A204.1 (cell line): ENCODE data around the gene LCAT.

Source experiments
- FAIRE-seq: peaks from 2 replicates; lab custom pipeline; 2012; peaks lifted over from hg19 to GRCh38; lab: Jason Lieb, UNC

LCAT gene

DNA sequence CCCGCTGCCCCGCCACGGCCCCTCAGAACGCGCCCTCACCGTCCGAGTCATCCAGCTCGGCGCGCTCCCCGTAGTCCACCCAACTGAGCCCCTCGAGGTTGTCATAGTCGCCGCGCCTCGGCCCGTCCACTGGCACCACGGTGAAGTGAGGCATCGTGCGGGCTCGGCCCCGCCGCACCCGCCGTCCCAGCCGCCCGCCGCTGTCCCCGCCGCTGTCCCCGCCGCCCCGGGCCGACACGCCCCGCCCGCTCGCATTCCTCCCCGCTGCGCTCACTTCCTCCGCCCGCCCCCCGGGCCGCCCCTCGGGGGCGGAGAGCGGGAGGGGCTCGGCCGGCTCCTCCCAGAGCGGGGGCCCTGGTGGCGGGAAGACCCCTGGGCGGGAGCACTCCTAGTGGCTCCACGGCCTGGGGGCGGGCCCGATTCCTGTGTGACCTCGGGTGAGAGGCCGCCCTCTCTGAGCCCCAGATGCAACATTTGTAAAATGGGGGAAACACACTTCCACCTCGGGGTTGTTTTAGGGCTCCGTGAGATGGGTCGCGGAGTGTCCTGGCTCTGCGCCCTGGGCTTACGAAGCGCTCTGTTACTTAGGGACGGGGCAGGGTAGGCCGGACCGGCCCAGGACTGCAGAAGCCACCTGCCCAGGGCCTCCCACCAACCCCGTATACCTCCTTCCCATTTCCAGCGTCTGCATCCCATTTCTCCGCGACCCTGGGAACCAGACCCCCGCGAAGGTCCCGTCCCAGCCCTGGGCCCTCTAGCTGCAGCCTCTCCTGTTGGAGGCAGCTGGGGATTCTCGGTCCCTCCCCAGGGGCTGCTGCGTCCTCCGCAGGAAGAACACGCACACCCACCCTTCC is 24.7 kb upstream of the LCAT start, which contains the start of gene SLC12A4:
TSS of gene SLC12A4 (minus strand) at position 238 of the 854 bp plus-strand sequence. CDS start at position 154, 84 bp downstream.
- FAIRE-seq: no peak

DNA sequence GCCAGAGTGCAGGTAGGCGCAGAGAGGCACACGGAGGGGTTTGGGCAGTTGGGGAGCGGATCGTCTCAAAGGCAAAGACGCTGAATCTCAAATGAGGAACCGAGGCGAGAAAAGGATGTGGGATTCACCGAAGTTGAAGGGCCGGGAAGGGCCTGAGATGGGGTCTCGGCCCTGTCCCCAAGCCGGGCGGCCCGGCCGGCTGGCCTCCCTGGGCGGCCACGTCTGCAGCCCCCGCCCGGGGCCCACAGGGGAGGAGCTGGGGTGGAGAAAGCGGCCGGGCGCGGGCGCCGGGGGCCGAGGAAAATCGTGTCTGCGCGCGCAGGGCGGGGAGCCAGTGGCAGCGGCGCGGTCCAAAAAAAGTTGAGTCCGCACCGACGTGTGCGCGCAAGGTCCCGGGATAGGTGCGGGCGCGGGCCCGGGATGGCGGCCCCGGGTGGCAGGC is 24.1 kb upstream of the LCAT start:
- no peak for FAIRE-seq

DNA sequence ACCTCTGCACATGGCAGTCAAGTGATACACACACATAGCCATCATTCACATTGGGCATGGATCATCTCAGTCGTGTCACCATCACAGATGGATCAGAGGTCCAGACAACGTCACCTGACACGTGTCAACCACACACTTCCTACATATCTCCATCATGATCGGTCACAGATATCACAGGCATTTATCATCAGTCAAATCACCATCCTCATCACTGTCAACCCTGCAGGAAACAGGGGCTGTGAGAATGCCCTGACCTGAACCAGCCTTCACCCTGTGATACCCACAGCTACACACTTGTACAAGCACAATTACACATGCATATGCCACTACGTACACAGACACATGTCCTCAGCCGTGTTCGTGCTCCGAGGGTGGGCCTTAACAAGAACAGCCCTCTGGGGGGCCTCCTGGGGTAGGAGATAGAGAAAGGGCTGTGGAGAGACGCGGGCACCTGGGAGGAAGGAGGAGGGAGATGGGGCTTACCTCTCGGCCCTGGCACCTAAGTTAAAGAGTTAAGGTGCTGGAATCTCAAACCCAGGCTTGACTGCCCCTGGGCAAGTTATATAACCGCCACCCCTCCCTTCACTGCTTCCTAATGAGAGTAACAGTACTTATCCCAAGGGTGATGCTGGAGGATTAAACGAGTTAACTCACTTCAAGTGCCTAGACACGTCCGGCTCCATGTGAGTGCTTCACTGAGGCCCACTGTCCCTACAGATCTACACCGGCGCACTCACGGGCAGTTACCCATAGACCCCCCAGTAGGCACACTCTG is 23.4 kb upstream of the LCAT start:
- FAIRE-seq: no peak

DNA sequence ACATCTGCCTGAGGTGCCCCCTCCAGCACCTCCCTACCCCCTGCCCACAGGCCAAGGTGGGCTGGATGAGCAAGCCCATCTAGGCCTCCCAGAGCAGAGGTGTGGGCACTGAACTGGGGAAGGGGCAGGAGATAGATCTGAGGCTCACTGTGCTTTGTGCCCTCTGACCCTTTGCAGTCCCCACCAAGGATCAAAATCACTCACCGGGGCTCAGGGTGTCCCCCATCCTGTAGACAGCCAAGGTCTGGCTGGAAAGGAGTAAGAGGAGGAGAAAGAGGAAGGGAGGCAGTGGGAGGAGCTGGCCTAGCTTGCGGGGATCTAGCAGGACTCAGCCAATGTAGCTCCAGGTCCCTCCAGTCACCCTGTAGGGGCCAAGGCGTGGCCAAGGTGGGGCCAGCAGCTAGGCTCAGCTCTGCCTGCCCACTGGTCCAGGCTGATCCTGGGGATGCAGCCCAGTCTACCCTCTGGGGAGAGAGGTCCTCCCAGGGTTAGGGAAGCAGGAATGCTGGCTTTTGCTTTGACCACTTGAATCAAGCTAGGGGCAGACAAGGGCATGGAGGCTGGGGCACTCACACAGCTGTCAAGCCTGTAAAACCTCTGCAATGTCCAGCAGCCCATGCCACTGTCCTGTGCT is 22.7 kb upstream of the LCAT start:
- FAIRE-seq: no peak

DNA sequence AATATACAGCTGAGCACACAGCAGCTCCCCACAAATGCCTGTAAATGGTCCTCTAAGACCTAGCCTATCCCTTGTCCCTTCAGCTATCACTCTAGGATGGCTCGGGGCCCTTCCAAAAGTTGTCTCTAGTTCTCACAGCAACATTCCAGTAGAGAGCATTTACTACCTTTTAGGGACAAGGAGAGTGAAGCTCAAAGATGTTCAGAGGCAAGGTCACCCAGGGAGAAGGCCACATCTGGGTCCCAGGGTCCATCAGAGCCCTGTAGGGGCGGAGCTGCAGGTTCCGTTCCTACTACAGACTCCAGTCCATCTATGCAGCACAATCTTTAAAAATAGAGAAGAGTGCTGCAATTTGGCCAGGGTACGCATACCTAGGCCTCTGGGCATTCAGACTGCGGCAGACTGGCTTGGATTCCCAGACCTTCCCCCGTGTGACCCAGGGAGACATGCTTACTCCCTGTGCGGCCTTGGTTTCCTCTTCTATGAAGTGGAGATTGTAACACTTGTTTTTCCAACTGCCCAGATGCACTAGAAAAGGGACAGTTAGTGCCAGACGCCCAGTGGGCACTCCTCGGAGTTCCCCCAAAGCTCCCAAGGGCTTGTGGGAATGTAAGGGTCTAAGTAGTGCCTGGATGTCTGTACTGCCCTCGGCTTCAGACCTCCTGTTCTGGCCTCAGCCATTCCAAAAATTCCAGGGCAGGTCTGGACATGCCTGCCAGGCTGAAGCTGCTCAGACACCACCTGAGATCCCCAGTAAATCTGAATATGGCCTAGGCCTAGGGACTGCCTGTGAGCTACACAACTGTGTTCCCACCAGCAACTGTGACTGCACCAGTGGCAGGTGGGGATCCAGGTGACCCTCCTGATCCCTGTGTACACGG is 22.0 kb upstream of the LCAT start:
- no peak for FAIRE-seq

DNA sequence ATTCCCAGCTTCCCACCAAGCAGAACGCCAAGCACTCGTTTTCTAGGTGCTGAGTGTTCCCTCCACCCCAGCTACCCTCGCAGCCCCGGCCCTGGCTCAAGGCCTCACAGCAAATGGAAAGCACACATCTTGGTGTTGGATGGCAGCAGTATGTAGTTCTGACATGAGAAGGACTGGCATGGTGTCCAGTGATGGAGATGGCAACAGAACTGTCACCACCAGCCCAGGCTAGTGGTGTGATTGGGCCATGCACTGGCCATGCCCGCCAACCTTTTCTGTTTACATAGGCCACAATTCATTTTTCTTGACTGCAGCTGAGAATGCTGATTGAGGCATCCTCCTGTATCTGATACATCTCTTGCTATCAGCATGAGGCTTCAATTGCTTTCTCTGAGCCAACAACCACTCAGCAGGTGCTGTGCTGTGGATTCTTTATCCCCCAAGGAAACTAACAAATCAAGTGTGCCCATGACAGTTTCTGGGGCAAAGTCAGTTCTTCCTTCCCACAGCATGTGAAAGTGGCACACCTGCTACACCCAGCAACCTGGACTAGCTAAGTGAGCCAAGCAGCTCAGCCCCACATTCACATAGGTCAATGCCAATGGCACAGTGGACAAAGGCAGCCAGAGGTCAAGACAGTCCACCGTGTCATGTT is 20.7 kb upstream of the LCAT start:
- FAIRE-seq: no peak

DNA sequence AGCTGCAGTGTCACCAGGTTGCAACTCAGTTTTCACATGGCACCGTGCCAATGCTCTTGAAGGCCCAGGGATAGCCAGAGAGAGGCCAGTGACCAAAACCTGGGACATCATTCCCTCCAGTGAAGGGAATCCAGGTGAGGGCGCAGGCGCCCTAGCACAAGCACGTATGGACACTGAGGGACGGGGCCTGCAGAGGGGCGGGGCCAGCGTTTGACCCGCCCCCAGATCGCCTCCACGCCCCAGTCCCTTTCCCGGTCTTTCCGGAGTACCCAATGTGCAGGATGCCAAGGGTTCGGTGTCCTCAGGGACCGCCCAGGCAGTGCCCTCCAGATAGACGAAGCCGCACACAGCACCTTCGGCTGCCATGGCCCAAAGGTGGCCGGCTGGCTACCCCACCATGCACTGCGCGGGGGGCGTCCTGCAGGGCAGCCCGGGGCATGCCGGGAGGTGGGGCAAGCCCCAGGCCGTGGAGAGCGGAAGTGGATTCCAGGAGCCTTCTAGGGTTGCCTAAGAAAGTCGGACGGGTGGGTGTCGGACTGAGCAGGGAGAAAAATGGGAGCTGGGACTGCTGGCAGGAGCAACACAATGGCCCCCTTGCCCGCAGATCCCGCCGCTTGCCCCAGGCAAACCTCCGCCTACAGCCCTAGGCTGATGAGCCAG is 19.9 kb upstream of the LCAT start:
- FAIRE-seq: no peak

DNA sequence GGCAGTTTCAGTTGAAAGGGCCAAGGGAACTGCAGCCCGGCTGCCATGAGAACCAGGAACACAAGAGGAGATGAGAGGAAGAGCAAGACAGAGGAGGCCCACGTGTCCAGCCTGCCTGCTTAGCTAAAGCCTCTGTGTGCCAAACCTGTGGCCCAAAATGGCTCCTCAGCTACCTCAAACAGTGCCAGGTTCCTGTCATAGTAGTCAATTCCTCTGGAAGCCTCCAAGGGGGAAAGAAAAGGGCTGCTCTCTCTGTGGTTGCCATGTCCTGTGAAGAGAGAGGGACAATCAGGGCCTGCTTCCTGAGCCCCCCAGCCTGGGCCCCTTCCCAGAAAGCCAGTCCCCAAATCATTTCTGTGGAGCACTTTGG is 19.4 kb upstream of the LCAT start:
- FAIRE-seq: no peak

DNA sequence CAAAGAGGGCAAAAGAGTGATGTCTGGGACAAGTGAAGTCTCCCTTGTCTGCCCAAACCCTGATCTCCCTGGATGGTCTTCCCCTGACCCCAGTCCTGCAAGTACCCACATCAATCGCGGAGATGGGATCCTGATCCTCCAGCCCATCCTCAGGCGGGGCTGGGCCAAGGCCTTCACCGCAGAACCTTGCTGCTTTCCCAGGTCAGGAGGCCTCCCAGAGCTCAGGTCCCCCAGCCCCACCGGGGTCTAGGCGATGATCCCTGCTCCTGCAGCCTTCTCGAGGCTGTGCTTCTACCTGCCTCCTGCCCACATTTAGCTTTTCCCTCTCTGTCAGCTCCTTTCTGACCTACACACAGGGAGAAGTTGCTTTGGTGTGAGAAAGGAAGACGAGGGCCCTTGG is 18.2 kb upstream of the LCAT start:
- no peak for FAIRE-seq

DNA sequence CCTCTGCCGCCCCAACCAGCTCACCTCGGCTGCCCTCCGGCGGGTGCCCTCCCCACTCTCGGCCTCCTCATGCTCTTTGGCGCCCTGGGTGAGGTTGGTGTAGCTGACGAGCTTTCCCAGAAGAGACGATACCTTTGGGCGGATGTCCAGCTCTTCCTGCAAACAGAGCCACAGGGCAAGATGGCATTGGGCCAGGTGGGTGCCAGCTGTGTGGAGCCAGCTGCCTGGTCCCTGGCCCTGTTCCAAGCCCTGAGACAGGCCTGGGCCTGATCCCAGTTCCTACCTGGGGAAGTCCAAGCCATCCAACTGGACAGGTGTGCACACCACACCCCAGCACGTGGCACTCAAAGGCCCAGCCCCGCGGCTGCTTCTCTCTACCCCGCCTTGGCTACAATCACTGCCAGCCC is 17.6 kb upstream of the LCAT start:
- FAIRE-seq: no peak

DNA sequence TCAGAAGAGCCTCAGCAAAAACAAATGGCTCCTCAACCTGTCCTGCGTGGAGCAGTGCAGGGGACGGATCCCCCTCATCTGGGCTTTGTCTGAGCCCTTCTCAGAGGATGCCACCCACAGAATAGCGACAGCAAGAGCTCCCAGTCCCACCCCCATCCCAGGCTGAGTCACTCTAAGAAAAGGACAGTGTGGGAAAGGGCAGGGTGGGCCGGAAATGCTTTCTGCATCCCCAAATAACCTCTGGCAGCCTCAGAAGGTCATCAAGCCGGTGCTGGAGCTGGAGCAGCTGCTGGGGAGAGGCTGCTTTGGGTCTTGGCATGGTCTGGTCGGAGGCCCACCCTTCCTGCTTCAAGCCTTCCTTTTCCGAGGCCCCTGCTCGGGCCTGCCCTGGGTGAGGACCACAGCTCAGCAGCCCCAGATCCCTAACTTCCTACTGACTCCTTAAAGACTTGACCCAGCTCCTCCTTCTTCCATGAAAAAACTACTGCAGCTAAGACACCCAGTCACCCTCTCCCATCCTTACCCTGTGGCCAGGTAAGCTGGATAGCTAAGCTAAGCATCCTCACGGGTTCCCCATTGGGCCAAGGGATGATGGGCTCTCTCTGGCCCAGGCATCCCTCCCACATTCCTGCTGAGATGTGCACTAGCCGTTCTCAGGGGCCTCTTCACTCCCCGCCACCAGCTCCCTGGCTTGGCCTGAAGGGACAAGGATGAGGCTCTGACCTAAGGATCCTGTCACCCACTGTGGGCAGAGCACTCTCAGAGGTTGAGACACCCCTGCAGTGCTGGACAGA is 15.8 kb upstream of the LCAT start:
- no peak for FAIRE-seq

DNA sequence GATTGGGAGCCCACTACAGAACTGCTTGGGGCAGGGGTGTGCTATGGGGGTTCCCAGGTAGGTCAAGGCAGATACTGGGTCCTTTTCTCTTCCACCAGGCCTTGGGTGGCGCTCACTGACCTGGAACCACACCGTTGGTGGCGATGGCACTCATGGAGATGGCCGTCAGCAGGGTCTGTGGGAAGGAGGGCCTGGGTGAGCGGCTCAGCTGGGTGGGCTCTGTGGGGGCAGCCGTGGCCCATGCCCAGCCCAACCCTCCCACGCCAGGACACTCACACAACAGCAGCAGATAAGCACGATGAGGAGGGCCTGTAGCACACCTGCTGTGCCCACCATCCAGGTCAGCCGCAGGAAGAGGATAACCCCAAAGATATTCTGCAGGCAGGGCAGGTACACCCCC is 13.7 kb upstream of the LCAT start:
- FAIRE-seq: no peak

DNA sequence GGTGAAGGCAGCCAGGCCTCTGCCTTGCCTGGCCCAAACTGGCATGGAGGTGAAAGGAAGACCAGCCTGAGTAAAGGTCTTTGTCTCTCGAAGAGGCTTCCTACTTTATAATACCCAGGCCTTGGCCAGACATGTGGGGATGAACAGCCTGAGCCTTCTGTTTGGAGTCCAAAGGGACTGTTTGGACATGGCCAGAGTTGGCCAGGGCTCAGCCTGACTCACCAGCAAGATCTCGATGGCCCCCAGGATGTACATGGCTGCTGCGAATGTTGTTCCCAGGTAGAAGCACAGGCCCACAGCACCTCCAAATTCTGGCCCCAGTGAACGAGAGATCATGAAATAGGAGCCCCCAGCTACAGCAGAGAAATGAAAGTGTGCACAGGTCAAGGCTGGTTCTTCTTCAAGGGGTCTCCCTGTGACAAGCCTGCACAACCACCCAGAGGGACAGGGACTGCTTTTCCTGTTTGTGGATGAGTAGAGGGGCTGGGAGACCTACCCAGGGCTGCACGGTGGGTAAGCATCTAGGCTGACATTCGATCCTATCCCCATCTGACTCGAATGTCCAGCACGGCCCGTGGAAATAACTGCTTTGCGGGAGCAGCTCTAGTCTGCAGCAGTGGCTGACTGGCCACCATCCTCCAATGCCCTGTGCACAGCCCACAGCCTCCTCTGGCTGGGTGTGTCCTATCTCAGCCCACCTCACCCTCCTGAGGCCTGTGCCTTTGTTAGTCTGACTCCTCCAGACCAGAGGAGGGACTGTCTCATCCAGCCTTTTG is 10.7 kb upstream of the LCAT start:
- no peak for FAIRE-seq

DNA sequence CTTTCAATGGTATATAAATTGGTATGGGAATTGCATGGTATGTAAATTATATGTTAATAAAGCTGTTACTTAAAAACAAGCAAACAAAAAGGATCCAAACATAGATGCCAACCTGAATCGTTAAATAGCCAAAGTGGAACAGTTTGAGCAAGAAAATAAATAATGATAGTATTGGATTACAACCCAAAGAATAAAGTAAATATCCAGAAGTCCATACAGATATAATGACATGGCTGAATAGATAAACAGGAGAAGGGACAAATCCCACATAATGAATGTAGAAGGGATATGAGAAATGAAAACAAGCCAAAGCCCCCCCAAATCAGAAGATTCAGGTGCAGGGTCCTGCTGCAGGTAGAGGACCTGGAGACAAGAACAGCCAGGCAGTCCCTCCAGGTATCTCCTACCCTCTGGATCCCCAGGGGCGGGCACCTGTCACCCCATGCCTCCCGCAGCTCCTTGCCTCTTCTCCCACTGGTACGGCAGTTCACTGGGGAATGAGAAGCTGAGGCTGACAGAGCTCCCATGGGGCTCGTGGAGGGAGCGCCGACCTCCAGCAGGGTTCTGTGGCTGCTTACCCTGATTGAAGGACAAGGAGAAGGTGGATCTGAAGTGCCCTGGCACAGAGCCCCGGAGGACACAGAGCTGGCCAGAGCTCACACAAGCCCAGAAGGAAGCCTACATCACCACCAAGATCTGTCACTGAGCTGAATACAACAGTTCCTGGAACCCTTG is 9.9 kb upstream of the LCAT start:
- no peak for FAIRE-seq

DNA sequence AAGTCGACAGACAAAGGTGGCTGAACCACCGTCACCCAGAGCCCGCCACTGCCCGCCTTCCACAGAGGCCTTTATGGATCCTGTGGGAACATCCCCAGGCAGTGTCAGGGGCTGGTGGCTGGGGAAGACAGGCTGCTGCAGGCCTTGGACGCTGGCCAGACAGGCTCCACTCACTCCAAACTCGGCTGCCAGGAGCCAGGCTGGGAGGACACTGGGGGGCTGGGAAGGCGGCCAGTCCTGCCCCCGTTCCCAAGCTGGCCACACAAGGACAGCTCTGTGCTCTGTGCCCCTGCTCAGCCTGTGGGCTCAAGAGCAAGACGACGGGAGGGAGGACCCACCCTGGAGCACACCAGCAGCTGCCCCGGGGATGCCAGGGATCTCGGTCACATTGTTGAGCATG is 7.6 kb upstream of the LCAT start:
- FAIRE-seq: no peak

DNA sequence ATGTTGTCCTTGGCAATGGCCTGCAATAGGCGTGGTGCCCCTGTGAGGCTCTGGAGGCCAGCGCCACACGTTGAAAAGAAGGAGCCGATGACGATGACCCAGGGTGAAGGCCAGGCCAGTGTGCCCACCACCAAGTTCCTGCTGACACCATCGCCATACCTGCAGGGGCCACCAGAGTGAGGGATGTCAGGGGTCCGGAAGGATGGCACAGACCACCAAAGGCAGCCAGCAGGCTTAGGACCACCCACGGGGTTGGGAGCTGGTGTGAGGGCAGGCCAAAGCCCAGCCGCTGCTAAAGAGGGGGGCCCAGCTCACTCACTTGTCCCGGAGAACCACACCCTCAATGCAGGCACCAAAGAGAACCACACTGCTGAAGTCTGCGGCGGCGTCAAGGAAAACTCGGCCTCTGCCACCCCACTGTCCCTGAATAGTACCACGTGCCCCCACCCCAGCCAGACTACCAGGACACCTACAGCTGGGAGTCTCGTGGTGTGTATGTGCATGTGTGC is 6.5 kb upstream of the LCAT start:
- FAIRE-seq: no peak

DNA sequence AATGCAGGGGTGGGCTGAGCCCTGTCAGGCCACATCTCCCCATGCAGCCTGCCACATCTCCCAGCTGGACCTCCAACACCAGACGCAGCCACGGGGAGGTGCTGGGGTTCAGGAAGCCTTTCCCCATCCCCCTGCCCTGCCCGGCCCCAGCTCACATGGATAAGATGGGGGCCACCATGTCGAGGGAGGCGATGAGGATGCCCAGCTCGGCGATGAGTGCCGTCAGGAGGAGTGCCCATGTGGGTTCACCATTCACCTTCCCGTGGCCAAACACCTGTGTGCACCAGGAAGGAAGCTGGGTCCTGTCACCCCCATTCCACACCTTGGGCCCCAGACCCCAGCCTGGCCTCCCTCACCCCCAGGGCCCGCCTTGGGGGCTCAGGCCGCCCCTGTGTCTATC is 5.7 kb upstream of the LCAT start:
- FAIRE-seq: no peak

DNA sequence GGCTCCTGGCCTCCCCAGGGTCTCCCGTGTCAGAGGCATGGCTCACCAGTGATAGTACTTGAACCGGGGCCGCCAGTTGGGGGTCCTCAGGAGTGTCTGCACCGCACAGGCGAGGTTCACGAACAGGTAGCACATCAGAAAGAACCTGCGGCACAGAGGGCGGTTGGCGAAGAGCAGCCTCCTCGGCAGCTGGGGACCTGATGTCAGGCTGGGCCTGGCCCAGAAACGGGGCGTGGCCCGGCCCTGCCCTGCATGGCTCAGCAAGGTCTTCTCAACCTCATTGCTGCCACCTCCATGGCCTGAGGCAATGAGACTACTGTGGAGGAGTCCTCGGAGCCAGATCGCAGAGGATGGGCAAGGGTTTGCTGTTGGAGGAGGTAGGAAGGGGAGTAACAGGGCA is 4.1 kb upstream of the LCAT start:
- no peak for FAIRE-seq
